Kidney (tissue), 14 donors: ENCODE measurements around the gene PPP1R16B. TPM values are rescaled to one million over a fixed set of nuclear protein-coding genes. Genes with fewer than 3 reads are reported as not detected.

Experiments used
- DNase-seq, 5 donors: peaks; one replicate each; pipeline ENCODE4 v3.0.0-alpha.2; 2013 to 2020
- FAIRE-seq: peaks from 2 replicates; lab custom pipeline; 2012; peaks lifted over from hg19 to GRCh38; lab: Jason Lieb, UNC
- H3K27ac ChIP-seq, 2 donors: one replicate each; pipeline ENCODE4 v1.7.0; 2013; ENCODE audit warnings: low read depth in 2 of 2, low read length in 2 of 2, inconsistent platforms in 1 of 2
- H3K27me3 ChIP-seq: one replicate; pipeline ENCODE4 v1.7.1; 2013; ENCODE audit warnings: low read length, inconsistent platforms; ENCODE audit not compliant: control insufficient read depth, insufficient read depth
- H3K36me3 ChIP-seq, 3 donors: one replicate each; pipeline versions ENCODE4 v1.7.0 to v1.7.1; 2013; ENCODE audit warnings: low read length in 3 of 3, control low read depth in 1 of 3, inconsistent platforms in 1 of 3; ENCODE audit not compliant: insufficient read depth in 3 of 3, control insufficient read depth in 2 of 3
- H3K4me1 ChIP-seq, 3 donors: one replicate each; pipeline versions ENCODE4 v1.7.0 to v1.7.1; 2013; ENCODE audit warnings: low read length in 3 of 3, inconsistent platforms in 1 of 3, low read depth in 1 of 3; ENCODE audit not compliant: control insufficient read depth in 2 of 3, insufficient read depth in 2 of 3
- H3K4me3 ChIP-seq, 3 donors: one replicate each; pipeline versions ENCODE4 v1.7.0 to v1.8.1; 2013; ENCODE audit warnings: low read length in 3 of 3, control low read depth in 1 of 3, inconsistent platforms in 1 of 3
- H3K9ac ChIP-seq, 3 donors: one replicate each; pipeline versions ENCODE4 v1.7.0 to v1.7.1; 2013; ENCODE audit warnings: low read length in 3 of 3, control low read depth in 1 of 3, inconsistent platforms in 1 of 3
- H3K9me3 ChIP-seq, 3 donors: one replicate each; pipeline versions ENCODE4 v1.7.0 to v1.7.1; 2013; ENCODE audit warnings: low read length in 3 of 3, control low read depth in 1 of 3, inconsistent platforms in 1 of 3; ENCODE audit not compliant: control insufficient read depth in 2 of 3, insufficient read depth in 1 of 3
- intact Hi-C: fragments of 100-400 bp; cut with DNase I; formaldehyde crosslinking; loops from one replicate; pipeline ENCODE4 v1.11.1; 2022
- polyA plus RNA-seq: library from polyadenylated mRNA; stranded (reverse); fragments of 350-450 nt; fragmentation: Illumina TruSeq; extraction: RNeasy Lipid Tissue Mini Kit (QIAGEN cat#74804); gene quantifications from one replicate; pipeline ENCODE4 v1.2.3, GENCODE V29; 2014; ENCODE audit warnings: low read depth, low replicate concordance; ENCODE audit not compliant: insufficient read depth
- total RNA-seq: library from RNA; stranded (reverse); fragmentation: NEBNext Ultra II Directional; extraction: Animal tissue kit (Norgen Biotek cat#: 25700); gene quantifications from one replicate; pipeline ENCODE4 v1.2.1, GENCODE V29; 2021
- TF ChIP-seq, protein P1 (sequence below): IDR thresholded peaks from 3 replicates; pipeline ENCODE4 v1.5.1; 2012; ENCODE audit warnings: mild to moderate bottlenecking, moderate library complexity, borderline replicate concordance; ENCODE audit not compliant: insufficient read depth; ENCODE audit errors: extremely low read depth
- donor health status: control.
- donor health status: control.
- donor health status: control.
- donor health status: control.
- donor health status: control.
- donor health status: DM: yes; HTN: yes; CAD: no.
- donor health status: Normal renal cell carcinoma (clear cell type).

The PPP1R16B gene
- total and polyA plus RNA-seq, 2 donors from 2014 or later = 11.5 to 29.4 TPM

DNA sequence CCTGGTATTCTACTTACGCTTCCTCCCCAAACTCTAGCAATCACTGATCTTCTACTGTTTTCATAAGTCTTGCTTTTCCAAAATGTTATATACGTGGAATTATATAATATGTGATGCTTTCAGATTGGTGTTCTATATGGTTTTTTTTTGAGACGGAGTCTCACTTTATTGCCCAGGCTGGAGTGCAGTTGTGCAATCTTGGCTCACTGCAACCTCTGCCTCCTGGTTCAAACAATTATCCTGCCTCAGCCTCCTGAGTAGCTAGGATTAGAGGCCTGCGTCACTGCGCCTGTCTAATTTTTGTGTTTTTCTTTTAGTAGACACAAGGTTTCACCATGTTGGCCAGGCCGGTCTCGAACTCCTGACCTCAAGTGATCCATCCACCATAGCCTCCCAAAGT is 109.9 kb downstream of the PPP1R16B start:
- intact Hi-C loops = no loop called here
- peaks cover 0 to 17% (median 8%) of the 10 kb centered on the region in 3 donors for H3K36me3 ChIP-seq
- H3K27me3 ChIP-seq = no peaks in the 10 kb centered on the region
- H3K4me1 ChIP-seq = peaks cover 0 to 8% (median 0%) of the 10 kb centered on the region in 3 donors
- H3K4me3 ChIP-seq = no peak overlapping the region
- no peak overlapping the region for H3K9ac ChIP-seq
- peak in 1 of 5 donors; percentile 23 for DNase-seq
- no peaks in the 10 kb centered on the region for H3K9me3 ChIP-seq
- H3K27ac ChIP-seq = no peak overlapping the region
- TF ChIP-seq, protein P1, sequence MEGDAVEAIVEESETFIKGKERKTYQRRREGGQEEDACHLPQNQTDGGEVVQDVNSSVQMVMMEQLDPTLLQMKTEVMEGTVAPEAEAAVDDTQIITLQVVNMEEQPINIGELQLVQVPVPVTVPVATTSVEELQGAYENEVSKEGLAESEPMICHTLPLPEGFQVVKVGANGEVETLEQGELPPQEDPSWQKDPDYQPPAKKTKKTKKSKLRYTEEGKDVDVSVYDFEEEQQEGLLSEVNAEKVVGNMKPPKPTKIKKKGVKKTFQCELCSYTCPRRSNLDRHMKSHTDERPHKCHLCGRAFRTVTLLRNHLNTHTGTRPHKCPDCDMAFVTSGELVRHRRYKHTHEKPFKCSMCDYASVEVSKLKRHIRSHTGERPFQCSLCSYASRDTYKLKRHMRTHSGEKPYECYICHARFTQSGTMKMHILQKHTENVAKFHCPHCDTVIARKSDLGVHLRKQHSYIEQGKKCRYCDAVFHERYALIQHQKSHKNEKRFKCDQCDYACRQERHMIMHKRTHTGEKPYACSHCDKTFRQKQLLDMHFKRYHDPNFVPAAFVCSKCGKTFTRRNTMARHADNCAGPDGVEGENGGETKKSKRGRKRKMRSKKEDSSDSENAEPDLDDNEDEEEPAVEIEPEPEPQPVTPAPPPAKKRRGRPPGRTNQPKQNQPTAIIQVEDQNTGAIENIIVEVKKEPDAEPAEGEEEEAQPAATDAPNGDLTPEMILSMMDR = no peak
- no peak for FAIRE-seq

- H3K36me3 ChIP-seq = peaks cover 0 to 17% (median 12%) of the 10 kb centered on the region in 3 donors
- FAIRE-seq = no peak
- DNase-seq = no peak
- no peaks in the 10 kb centered on the region for H3K9me3 ChIP-seq
- H3K9ac ChIP-seq = no peak overlapping the region
- H3K4me3 ChIP-seq = no peak overlapping the region
- peaks cover 0 to 8% (median 0%) of the 10 kb centered on the region in 3 donors for H3K4me1 ChIP-seq
- intact Hi-C loops = no loop called here
- TF ChIP-seq, protein P1 = no peak
- no peak overlapping the region for H3K27ac ChIP-seq
- no peaks in the 10 kb centered on the region for H3K27me3 ChIP-seq
Measured at GRCh38 chr20:38917657-38918056, 112.2 kb downstream of the PPP1R16B start.

DNA sequence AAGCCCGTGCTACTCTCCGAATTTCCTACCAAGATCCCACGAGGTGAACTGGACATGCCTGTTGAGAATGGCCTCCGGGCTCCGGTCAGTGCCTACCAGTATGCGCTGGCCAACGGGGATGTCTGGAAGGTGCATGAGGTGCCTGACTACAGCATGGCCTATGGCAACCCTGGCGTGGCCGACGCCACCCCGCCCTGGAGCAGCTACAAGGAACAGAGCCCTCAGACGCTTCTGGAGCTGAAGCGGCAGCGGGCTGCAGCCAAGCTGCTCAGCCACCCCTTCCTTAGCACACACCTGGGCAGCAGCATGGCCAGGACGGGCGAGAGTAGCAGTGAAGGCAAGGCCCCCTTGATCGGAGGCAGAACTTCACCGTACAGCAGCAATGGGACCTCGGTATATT is 112.7 kb downstream of the PPP1R16B start:
- H3K9me3 ChIP-seq = no peaks in the 10 kb centered on the region
- peaks cover 0 to 8% (median 0%) of the 10 kb centered on the region in 3 donors for H3K4me1 ChIP-seq
- no peak overlapping the region for H3K4me3 ChIP-seq
- no peak overlapping the region for H3K27ac ChIP-seq
- no peak overlapping the region for H3K9ac ChIP-seq
- H3K27me3 ChIP-seq = no peaks in the 10 kb centered on the region
- FAIRE-seq = no peak
- DNase-seq = no peak
- TF ChIP-seq, protein P1 = no peak
- intact Hi-C loops = no loop called here
- H3K36me3 ChIP-seq = peaks cover 0 to 17% (median 12%) of the 10 kb centered on the region in 3 donors

GRCh38 chr20:38919683-38920082 is 114.2 kb downstream of the PPP1R16B start:
- DNase-seq (no peak), FAIRE-seq (no peak)
- Histone ChIP-seq H3K9ac (no peak overlapping the region), H3K27ac (no peak overlapping the region), H3K36me3 (peaks cover 0 to 12% (median 12%) of the 10 kb centered on the region in 3 donors), H3K4me1 (no peaks in the 10 kb centered on the region), H3K27me3 (no peaks in the 10 kb centered on the region), H3K9me3 (no peaks in the 10 kb centered on the region), H3K4me3 (no peak overlapping the region)
- intact Hi-C loops = loop anchor here (10.0 kb wide), 1 partner anchor 125 kb away; no protein-coding TSS in a partner anchor
- TF ChIP-seq, protein P1 = no peak
